SK-N-SH treated with all-trans-retinoic acid at 6 μM for 48 hours (cell line): ENCODE data around the gene UBE4B.
"Not testable (repeated sequence)": the region's sequence is repeated elsewhere in the genome, so short reads cannot be mapped to it uniquely, and the experiment has no call there.

Experiments used
- ATAC-seq: fragments of 200-7000 bp; cut with Tn5 transposase; 3 replicates; pipeline ENCODE4 v1.9.1; 2020; ENCODE audit warnings: mild to moderate bottlenecking, moderate library complexity
- CSDC2 ChIP-seq: fragments of 250-450 bp; sonication (Bioruptor Pico); IDR thresholded peaks from 2 replicates; pipeline ENCODE4 v1.5.0; 2020; ENCODE audit warnings: mild to moderate bottlenecking, moderate library complexity
- ESRRG ChIP-seq: fragments of 250-450 bp; sonication (Bioruptor Pico); IDR thresholded peaks from 2 replicates; pipeline ENCODE4 v1.6.1; 2021; ENCODE audit warnings: mild to moderate bottlenecking
- GLIS3 ChIP-seq: fragments of 250-450 bp; sonication (Bioruptor Pico); IDR thresholded peaks from 2 replicates; pipeline ENCODE4 v1.5.0; 2020; ENCODE audit warnings: mild to moderate bottlenecking, moderate library complexity
- ISL1 ChIP-seq: fragments of 250-450 bp; sonication (Bioruptor Pico); IDR thresholded peaks from 2 replicates; pipeline ENCODE4 v2.1.2; 2022; ENCODE audit warnings: mild to moderate bottlenecking, moderate library complexity
- OSR1 ChIP-seq: fragments of 250-450 bp; sonication (Bioruptor Pico); IDR thresholded peaks from 2 replicates; pipeline ENCODE4 v1.8.0; 2022; ENCODE audit warnings: moderate library complexity, mild to moderate bottlenecking, inconsistent platforms
- PPARA ChIP-seq: fragments of 250-450 bp; sonication (Bioruptor Pico); IDR thresholded peaks from 2 replicates; pipeline ENCODE4 v1.5.0; 2020; ENCODE audit warnings: mild to moderate bottlenecking, borderline replicate concordance
- RARB ChIP-seq: fragments of 250-450 bp; sonication (Bioruptor Pico); IDR thresholded peaks from 2 replicates; pipeline ENCODE4 v1.8.0; 2021; ENCODE audit warnings: mild to moderate bottlenecking, moderate library complexity
- TCF4 ChIP-seq: fragments of 250-450 bp; sonication (Bioruptor Pico); IDR thresholded peaks from 2 replicates; pipeline ENCODE4 v1.8.0; 2021; ENCODE audit warnings: mild to moderate bottlenecking, moderate library complexity, borderline replicate concordance
- TOX ChIP-seq: fragments of 250-450 bp; sonication (Bioruptor Pico); IDR thresholded peaks from 2 replicates; pipeline ENCODE4 v1.8.0; 2021; ENCODE audit warnings: mild to moderate bottlenecking, moderate library complexity, borderline replicate concordance
- ZC3H10 ChIP-seq: fragments of 250-450 bp; sonication (Bioruptor Pico); IDR thresholded peaks from 2 replicates; pipeline ENCODE4 v1.5.1; 2021; ENCODE audit warnings: mild to moderate bottlenecking, moderate library complexity
- ZFP3 ChIP-seq: fragments of 250-450 bp; sonication (Bioruptor Pico); IDR thresholded peaks from 2 replicates; pipeline ENCODE4 v1.5.0; 2020; ENCODE audit warnings: mild to moderate bottlenecking, moderate library complexity
- ZFP30 ChIP-seq: fragments of 450-650 bp; formaldehyde crosslinking; IDR thresholded peaks from 2 replicates; pipeline ENCODE4 v1.5.0; 2022; ENCODE audit warnings: mild to moderate bottlenecking, moderate library complexity
- ZNF70 ChIP-seq: fragments of 450-650 bp; formaldehyde crosslinking; IDR thresholded peaks from 2 replicates; pipeline ENCODE4 v1.5.0; 2020; ENCODE audit warnings: mild to moderate bottlenecking, moderate library complexity
- ZNF8 ChIP-seq: fragments of 450-650 bp; formaldehyde crosslinking; IDR thresholded peaks from 2 replicates; pipeline ENCODE4 v1.5.0; 2020; ENCODE audit warnings: mild to moderate bottlenecking, moderate library complexity
- TF ChIP-seq, protein P1 (sequence below): fragments of 250-450 bp; sonication (Bioruptor Pico); IDR thresholded peaks from 2 replicates; pipeline ENCODE4 v1.5.1; 2021; ENCODE audit warnings: mild to moderate bottlenecking, moderate library complexity
- TF ChIP-seq, protein P2 (sequence below): fragments of 250-450 bp; sonication (Bioruptor Pico); IDR thresholded peaks from 2 replicates; pipeline ENCODE4 v1.5.1; 2020; ENCODE audit warnings: low read depth, mild to moderate bottlenecking, moderate library complexity
- TF ChIP-seq, protein P3 (sequence below): fragments of 250-450 bp; sonication (Bioruptor Pico); IDR thresholded peaks from 2 replicates; pipeline ENCODE4 v1.8.0; 2021; ENCODE audit warnings: low read depth, mild to moderate bottlenecking, moderate library complexity, borderline replicate concordance
- TF ChIP-seq, protein P4 (sequence below): fragments of 250-450 bp; sonication (Bioruptor Pico); IDR thresholded peaks from 2 replicates; pipeline ENCODE4 v1.5.0; 2020; ENCODE audit warnings: mild to moderate bottlenecking, moderate library complexity

UBE4B gene

DNA sequence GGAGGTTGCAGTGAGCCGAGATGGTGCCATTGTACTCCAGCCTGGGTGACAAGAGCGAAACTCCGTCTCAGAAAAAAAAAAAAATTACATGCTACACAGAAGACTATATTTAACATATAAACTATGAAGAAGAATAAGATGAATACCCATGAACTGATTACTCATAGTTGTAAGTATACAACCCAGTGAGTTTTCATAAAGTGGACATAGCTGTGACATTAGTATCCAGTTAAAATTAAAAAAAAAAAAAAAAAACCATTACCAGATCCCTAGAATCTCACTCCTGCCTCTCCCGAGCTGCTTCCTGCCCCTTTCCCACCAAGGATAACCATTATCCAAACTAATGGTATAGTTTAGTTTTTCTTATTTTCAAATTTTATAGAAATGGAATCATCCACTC, 37.4 kb downstream of the UBE4B start:
- TF ChIP-seq CSDC2 (CRISPR knock-in tag), result no peak
- TF ChIP-seq ZC3H10 (CRISPR knock-in tag), result no peak
- TF ChIP-seq TOX (CRISPR knock-in tag), result no peak
- TF ChIP-seq, protein P1, sequence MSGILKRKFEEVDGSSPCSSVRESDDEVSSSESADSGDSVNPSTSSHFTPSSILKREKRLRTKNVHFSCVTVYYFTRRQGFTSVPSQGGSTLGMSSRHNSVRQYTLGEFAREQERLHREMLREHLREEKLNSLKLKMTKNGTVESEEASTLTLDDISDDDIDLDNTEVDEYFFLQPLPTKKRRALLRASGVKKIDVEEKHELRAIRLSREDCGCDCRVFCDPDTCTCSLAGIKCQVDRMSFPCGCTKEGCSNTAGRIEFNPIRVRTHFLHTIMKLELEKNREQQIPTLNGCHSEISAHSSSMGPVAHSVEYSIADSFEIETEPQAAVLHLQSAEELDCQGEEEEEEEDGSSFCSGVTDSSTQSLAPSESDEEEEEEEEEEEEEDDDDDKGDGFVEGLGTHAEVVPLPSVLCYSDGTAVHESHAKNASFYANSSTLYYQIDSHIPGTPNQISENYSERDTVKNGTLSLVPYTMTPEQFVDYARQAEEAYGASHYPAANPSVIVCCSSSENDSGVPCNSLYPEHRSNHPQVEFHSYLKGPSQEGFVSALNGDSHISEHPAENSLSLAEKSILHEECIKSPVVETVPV (CRISPR knock-in tag), result no peak
- TF ChIP-seq ZFP3 (CRISPR knock-in tag), result no peak
- TF ChIP-seq, protein P2, sequence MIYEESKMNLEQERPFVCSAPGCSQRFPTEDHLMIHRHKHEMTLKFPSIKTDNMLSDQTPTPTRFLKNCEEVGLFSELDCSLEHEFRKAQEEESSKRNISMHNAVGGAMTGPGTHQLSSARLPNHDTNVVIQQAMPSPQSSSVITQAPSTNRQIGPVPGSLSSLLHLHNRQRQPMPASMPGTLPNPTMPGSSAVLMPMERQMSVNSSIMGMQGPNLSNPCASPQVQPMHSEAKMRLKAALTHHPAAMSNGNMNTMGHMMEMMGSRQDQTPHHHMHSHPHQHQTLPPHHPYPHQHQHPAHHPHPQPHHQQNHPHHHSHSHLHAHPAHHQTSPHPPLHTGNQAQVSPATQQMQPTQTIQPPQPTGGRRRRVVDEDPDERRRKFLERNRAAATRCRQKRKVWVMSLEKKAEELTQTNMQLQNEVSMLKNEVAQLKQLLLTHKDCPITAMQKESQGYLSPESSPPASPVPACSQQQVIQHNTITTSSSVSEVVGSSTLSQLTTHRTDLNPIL, result no peak
- no peak for TF ChIP-seq RARB (CRISPR knock-in tag)
- no peak for TF ChIP-seq ZNF8 (CRISPR knock-in tag)
- no peak for TF ChIP-seq PPARA (CRISPR knock-in tag)
- TF ChIP-seq TCF4, result no peak
- no peak for TF ChIP-seq ZFP30
- TF ChIP-seq ISL1 (CRISPR knock-in tag), result no peak
- TF ChIP-seq OSR1, result no peak
- TF ChIP-seq, all 23 proteins: peak for 0
- no peak for ATAC-seq

DNA sequence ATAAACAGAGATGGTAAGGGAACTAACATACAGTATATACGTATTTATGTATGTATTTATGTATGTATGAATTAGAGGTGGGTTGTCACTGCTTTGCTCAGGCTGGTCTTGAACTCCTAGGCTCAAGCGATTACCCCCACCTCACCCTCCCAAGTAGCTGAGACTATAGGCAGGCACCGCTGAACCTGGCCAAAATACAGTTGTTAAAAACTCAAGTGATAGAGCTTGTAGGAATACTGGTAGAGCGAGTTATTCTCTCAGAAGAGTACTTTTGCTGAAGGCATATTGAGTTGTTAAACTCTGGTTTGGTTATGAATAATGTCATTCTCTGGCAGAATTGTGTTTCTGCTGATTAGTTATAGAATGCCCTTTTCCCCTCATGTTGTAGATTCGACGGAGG, 38.9 kb downstream of the UBE4B start:
- no peak for ATAC-seq

DNA sequence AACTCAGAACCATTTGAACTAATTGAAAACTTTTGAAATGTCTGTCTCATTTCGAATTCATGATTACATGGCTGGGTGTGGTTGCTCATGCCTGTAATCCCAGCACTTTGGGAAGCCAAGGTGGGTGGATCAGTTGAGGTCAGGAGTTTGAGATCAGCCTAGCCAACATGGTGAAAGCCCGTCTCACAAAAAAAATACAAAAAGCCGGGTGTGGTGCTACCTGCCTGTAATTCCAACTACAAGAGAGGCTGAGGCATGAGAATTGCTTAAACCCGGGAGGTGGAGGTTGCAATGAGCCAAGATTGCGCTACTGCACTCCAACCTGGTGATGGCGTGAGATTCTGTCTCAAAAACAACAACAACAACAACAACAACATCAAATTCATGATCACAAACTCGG, 40.6 kb downstream of the UBE4B start:
- not testable (repeated sequence) for ATAC-seq

More for the DNA sequence above, 38.9 kb downstream of the UBE4B start:
- TF ChIP-seq TCF4 (no peak), ZNF70 (no peak), CSDC2 (CRISPR knock-in tag) (no peak), ZFP30 (no peak), ESRRG (CRISPR knock-in tag) (no peak)
- TF ChIP-seq, protein P3, sequence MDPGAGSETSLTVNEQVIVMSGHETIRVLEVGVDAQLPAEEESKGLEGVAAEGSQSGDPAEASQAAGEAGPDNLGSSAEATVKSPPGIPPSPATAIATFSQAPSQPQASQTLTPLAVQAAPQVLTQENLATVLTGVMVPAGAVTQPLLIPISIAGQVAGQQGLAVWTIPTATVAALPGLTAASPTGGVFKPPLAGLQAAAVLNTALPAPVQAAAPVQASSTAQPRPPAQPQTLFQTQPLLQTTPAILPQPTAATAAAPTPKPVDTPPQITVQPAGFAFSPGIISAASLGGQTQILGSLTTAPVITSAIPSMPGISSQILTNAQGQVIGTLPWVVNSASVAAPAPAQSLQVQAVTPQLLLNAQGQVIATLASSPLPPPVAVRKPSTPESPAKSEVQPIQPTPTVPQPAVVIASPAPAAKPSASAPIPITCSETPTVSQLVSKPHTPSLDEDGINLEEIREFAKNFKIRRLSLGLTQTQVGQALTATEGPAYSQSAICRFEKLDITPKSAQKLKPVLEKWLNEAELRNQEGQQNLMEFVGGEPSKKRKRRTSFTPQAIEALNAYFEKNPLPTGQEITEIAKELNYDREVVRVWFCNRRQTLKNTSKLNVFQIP (CRISPR knock-in tag), result no peak
- TF ChIP-seq, protein P4, sequence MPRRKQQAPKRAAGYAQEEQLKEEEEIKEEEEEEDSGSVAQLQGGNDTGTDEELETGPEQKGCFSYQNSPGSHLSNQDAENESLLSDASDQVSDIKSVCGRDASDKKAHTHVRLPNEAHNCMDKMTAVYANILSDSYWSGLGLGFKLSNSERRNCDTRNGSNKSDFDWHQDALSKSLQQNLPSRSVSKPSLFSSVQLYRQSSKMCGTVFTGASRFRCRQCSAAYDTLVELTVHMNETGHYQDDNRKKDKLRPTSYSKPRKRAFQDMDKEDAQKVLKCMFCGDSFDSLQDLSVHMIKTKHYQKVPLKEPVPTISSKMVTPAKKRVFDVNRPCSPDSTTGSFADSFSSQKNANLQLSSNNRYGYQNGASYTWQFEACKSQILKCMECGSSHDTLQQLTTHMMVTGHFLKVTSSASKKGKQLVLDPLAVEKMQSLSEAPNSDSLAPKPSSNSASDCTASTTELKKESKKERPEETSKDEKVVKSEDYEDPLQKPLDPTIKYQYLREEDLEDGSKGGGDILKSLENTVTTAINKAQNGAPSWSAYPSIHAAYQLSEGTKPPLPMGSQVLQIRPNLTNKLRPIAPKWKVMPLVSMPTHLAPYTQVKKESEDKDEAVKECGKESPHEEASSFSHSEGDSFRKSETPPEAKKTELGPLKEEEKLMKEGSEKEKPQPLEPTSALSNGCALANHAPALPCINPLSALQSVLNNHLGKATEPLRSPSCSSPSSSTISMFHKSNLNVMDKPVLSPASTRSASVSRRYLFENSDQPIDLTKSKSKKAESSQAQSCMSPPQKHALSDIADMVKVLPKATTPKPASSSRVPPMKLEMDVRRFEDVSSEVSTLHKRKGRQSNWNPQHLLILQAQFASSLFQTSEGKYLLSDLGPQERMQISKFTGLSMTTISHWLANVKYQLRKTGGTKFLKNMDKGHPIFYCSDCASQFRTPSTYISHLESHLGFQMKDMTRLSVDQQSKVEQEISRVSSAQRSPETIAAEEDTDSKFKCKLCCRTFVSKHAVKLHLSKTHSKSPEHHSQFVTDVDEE (CRISPR knock-in tag), result no peak

DNA sequence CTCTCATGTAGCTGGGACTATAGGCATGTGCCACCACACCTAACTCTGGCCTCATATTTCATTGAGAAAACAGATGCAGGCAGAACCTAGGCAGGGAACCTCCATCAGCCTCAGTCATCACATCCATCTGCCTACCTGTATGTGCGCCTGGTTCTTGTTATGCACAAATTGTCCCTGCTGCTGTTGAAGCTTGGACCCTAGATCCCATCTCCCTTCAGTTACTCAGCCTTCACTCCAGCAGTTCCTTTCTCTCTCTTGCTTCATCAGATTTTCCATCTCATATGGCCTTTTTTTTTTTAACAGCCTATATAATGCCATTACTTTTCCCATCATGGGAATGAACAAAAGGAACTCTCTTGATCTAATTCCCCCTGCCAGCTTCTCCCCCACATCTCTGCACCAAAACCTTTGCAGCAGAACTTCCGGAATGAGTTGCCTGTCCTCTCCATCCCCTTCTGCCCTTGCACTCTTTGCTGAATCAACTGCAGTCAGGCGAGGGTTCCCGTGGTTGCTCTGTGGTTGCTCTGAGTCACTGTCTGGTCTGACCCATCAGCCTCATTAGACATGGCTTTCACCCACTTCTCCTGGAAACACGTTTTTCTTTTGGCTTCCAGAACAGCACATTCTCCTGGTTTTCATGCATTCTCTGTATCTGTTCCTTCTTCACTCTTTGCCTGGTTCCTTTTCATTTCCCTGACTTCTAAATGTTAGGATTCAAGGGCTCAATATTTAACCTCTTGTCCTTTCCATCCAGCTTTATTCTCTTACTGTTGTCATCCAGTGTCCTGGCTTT, 41.5 kb downstream of the UBE4B start:
- ATAC-seq, result peak; percentile 99

DNA sequence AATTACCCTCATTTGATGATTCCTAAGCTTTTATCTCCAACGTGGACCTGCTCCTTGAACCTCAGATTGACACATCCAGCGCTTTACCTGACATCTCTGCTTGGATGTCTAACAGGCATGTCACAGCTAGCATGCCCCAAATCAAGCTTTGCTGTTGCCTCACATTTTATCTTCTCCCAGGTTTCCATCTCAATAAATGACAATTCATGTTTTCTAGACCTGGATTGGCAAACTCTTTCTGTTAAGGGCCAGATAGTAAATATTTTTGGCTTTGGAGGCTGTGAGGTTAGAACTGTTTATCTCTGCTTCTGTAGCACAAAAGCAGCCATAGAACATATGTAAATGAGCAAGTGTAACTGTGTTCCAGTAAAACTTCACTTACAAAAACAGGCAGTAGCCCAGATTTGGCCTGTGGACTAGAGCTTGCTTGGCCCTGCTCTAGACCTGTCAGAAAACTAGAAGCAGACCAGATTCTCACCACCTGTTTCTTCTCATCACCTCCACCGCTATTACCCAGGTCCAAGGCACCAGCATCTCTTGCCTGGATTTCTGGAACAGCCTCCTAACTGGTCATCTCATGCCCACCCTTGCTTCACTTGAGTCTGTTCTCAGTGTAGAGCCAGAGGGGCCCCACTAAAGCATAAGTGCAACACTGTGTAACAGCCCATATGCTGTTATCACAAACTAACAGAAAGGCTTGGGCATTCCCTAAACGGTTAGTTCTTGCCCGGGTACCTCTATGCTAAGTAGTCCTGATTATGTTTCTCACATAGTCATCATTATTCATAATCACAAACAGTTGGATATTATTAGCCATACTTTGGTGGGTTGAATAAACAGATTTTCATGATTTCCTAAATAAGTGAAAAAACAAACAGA, 42.3 kb downstream of the UBE4B start:
- TF ChIP-seq, protein P3 (CRISPR knock-in tag), result no peak
- TF ChIP-seq GLIS3 (CRISPR knock-in tag), result no peak
- TF ChIP-seq PPARA (CRISPR knock-in tag), result no peak
- TF ChIP-seq, protein P1 (CRISPR knock-in tag), result no peak
- TF ChIP-seq ESRRG (CRISPR knock-in tag), result no peak
- TF ChIP-seq, all 23 proteins: peak for 0

More for the DNA sequence above, 41.5 kb downstream of the UBE4B start:
- TF ChIP-seq ZFP3 (CRISPR knock-in tag), result peak; percentile 62; the same call in 1 of the 2 replicates
- TF ChIP-seq ZNF8 (CRISPR knock-in tag), result no peak

More for the DNA sequence above, 42.3 kb downstream of the UBE4B start:
- ATAC-seq, result no peak
